A549 (cell line): ENCODE measurements around the gene MAPK1IP1L.

Source experiments
- CTCF ChIP-seq: fragments of >200 bp; sonication (Bioruptor Twin); formaldehyde crosslinking; IDR thresholded peaks from 3 replicates; pipeline ENCODE4 v1.5.1; 2016
- ELK1 ChIP-seq: fragments of 150-350 bp; IDR thresholded peaks from 2 replicates; pipeline ENCODE4 v1.6.1; 2014; ENCODE audit warnings: low read depth, mild to moderate bottlenecking, low read length
- EP300 ChIP-seq, 2 experiments: fragments of >200 bp; sonication (Bioruptor Twin); formaldehyde crosslinking; IDR thresholded peaks; 2 replicates in 1 of 2; 3 replicates in 1 of 2; pipeline ENCODE4 v1.6.1; 2016 to 2017
- ESRRA ChIP-seq: fragments of 150-350 bp; IDR thresholded peaks from 2 replicates; pipeline ENCODE4 v1.6.1; 2014; ENCODE audit warnings: mild to moderate bottlenecking, low read length, borderline replicate concordance
- FOSL2 ChIP-seq, 2 experiments: fragments of 450-650 bp in 1 of 2; fragments of >200 bp in 1 of 2; sonication (Bioruptor Twin) in 1 of 2; formaldehyde crosslinking; IDR thresholded peaks; 2 replicates each; pipeline versions ENCODE4 v1.5.0 to v1.6.1; 2016 to 2020; ENCODE audit warnings: mild to moderate bottlenecking in 1 of 2, moderate library complexity in 1 of 2
- JUN ChIP-seq, 2 experiments: fragments of >200 bp; sonication (Bioruptor Twin); formaldehyde crosslinking; IDR thresholded peaks; 2 replicates in 1 of 2; 3 replicates in 1 of 2; pipeline ENCODE4 v1.6.1; 2016 to 2017
- MYC ChIP-seq: IDR thresholded peaks from 2 replicates; pipeline ENCODE4 v1.6.1; 2012; ENCODE audit warnings: mild to moderate bottlenecking, inconsistent platforms, low read length, improper control_type of control experiment, borderline replicate concordance
- RCOR1 ChIP-seq: fragments of 150-350 bp; IDR thresholded peaks from 2 replicates; pipeline ENCODE4 v1.6.1; 2014; ENCODE audit warnings: antibody characterized with exemption, low read length, low read depth
- REST ChIP-seq: fragments of 200-600 bp; sonication (generic); IDR thresholded peaks from 2 replicates; pipeline ENCODE4 v1.6.1; 2016; ENCODE audit warnings: antibody characterized with exemption, mild to moderate bottlenecking, moderate library complexity
- RNF2 ChIP-seq: fragments of 200-600 bp; sonication (generic); IDR thresholded peaks from 2 replicates; pipeline ENCODE4 v1.6.1; 2016; ENCODE audit warnings: low read depth, mild to moderate bottlenecking, antibody characterized with exemption, moderate library complexity, borderline replicate concordance
- ZFP36 ChIP-seq: fragments of 450-650 bp; IDR thresholded peaks from 2 replicates; pipeline ENCODE4 v1.6.1; 2014; ENCODE audit warnings: borderline replicate concordance; ENCODE audit not compliant: partially characterized antibody

- no peak for TF ChIP-seq CTCF
- no peak for TF ChIP-seq MYC
- no peak for TF ChIP-seq FOSL2 (IDR thresholded peaks at IDR 0.05)
- no peak for TF ChIP-seq FOSL2 (CRISPR knock-in tag; IDR thresholded peaks at IDR 0.05)
- TF ChIP-seq REST, result no peak
- no peak for TF ChIP-seq RCOR1
- no peak for TF ChIP-seq EP300 (IDR thresholded peaks at IDR 0.05)
- no peak for TF ChIP-seq RNF2
- no peak for TF ChIP-seq ELK1
- no peak for TF ChIP-seq ZFP36
- TF ChIP-seq JUN (IDR thresholded peaks at IDR 0.05), result no peak
- TF ChIP-seq ESRRA, result no peak
Observed at GRCh38 chr14:55015006-55015405, 36.4 kb upstream of the MAPK1IP1L start.
